ENCODE data around the gene C19orf25. TPM values are rescaled to one million over a fixed set of nuclear protein-coding genes. Genes with fewer than 3 reads are reported as not detected.

C19orf25 gene
- total and polyA plus RNA-seq, 9 of the 15 experiments (the other 6 are each of a cell fraction or from before 2014, with no cell fraction given), result 0.79 to 96.0 (median 36.1) TPM

- TF ChIP-seq ZBTB11 (CRISPR knock-in tag; IDR thresholded peaks at IDR 0.05), result 0 out of 6 replicates have a peak, but pooled peaks of 1 of the 3 experiments have one; percentile 62
- no peak for TF ChIP-seq NCOA4 (IDR thresholded peaks at IDR 0.05; ENCODE audit: partially characterized antibody)
- peak; percentile 80 for TF ChIP-seq HDAC2 (IDR thresholded peaks at IDR 0.05)
- peak; percentile 88 for TF ChIP-seq SP2 (IDR thresholded peaks at IDR 0.05; ENCODE audit: extremely low read depth, low read depth, low read length, poor library complexity, severe bottlenecking)
- TF ChIP-seq PRDM10 (IDR thresholded peaks at IDR 0.05; ENCODE audit: partially characterized antibody), result peak; percentile 9
- no peak for TF ChIP-seq RBM34 (IDR thresholded peaks at IDR 0.05; ENCODE audit: borderline replicate concordance, insufficient read depth, low read length)
- peak; percentile 88 for TF ChIP-seq CHD2 (IDR thresholded peaks at IDR 0.05; ENCODE audit: low read depth, low read length)
- peak; percentile 75; the same call in 1 of the 2 replicates for TF ChIP-seq FOXP1 (CRISPR knock-in tag; IDR thresholded peaks at IDR 0.05)
- peak; percentile 86 for TF ChIP-seq EP400 (IDR thresholded peaks at IDR 0.05)
- 0 out of 2 replicates have a peak, but pooled peaks have one; percentile 67 for TF ChIP-seq GABPB1 (CRISPR knock-in tag; IDR thresholded peaks at IDR 0.05)
- no peak for TF ChIP-seq RBM15 (IDR thresholded peaks at IDR 0.05; ENCODE audit: insufficient read depth, low read length)
- no peak for TF ChIP-seq ZNF586 (CRISPR knock-in tag; conservative IDR thresholded peaks at IDR 0.05)
- TF ChIP-seq ZNF324 (CRISPR knock-in tag; IDR thresholded peaks at IDR 0.05), result no peak
- no peak for TF ChIP-seq ZNF143 (CRISPR knock-in tag; IDR thresholded peaks at IDR 0.05)
- no peak for TF ChIP-seq DPF2 (IDR thresholded peaks at IDR 0.05)
- TF ChIP-seq NKRF (IDR thresholded peaks at IDR 0.05; ENCODE audit: borderline replicate concordance), result peak; percentile 89; the same call in 1 of the 2 replicates
- peak; percentile 88 for TF ChIP-seq ELF2 (CRISPR knock-in tag; IDR thresholded peaks at IDR 0.05)
Measured at GRCh38 chr19:1507763-1508506, 28.9 kb upstream of the C19orf25 start (continued).

Measured in K562 (cell line).